Measurements from ENCODE around the gene MCF2.

- no peak for TF ChIP-seq CEBPB (IDR thresholded peaks at IDR 0.05)
- TF ChIP-seq TAF1 (IDR thresholded peaks at IDR 0.05; ENCODE audit: low read depth): no peak
- TF ChIP-seq TEAD4 (IDR thresholded peaks at IDR 0.05): no peak
- no peak for TF ChIP-seq EP300 (IDR thresholded peaks at IDR 0.05; ENCODE audit: borderline replicate concordance)
- no peak for TF ChIP-seq TCF12 (IDR thresholded peaks at IDR 0.05; ENCODE audit: low read depth)
- no peak; the same call in none of the 2 replicates for TF ChIP-seq MAX (IDR thresholded peaks at IDR 0.05)
- no peak for TF ChIP-seq RAD21 (IDR thresholded peaks at IDR 0.05; ENCODE audit: low read depth)
- TF ChIP-seq FOXM1 (IDR thresholded peaks at IDR 0.05; ENCODE audit: borderline replicate concordance, low read depth): no peak
- 0 out of 2 replicates have a peak, but pooled peaks have one; percentile 6 for TF ChIP-seq EGR1 (IDR thresholded peaks at IDR 0.05)
- TF ChIP-seq CREB1 (IDR thresholded peaks at IDR 0.05; ENCODE audit: low read depth): no peak
- TF ChIP-seq YY1 (IDR thresholded peaks at IDR 0.05; ENCODE audit: low read depth): no peak
- TF ChIP-seq, protein P1, sequence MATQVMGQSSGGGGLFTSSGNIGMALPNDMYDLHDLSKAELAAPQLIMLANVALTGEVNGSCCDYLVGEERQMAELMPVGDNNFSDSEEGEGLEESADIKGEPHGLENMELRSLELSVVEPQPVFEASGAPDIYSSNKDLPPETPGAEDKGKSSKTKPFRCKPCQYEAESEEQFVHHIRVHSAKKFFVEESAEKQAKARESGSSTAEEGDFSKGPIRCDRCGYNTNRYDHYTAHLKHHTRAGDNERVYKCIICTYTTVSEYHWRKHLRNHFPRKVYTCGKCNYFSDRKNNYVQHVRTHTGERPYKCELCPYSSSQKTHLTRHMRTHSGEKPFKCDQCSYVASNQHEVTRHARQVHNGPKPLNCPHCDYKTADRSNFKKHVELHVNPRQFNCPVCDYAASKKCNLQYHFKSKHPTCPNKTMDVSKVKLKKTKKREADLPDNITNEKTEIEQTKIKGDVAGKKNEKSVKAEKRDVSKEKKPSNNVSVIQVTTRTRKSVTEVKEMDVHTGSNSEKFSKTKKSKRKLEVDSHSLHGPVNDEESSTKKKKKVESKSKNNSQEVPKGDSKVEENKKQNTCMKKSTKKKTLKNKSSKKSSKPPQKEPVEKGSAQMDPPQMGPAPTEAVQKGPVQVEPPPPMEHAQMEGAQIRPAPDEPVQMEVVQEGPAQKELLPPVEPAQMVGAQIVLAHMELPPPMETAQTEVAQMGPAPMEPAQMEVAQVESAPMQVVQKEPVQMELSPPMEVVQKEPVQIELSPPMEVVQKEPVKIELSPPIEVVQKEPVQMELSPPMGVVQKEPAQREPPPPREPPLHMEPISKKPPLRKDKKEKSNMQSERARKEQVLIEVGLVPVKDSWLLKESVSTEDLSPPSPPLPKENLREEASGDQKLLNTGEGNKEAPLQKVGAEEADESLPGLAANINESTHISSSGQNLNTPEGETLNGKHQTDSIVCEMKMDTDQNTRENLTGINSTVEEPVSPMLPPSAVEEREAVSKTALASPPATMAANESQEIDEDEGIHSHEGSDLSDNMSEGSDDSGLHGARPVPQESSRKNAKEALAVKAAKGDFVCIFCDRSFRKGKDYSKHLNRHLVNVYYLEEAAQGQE (IDR thresholded peaks at IDR 0.05; ENCODE audit: low read depth): no peak
- no peak for TF ChIP-seq NFIC (IDR thresholded peaks at IDR 0.05)
Measured at GRCh38 chrX:139691843-139692505, 16.0 kb downstream of the MCF2 start.
